ENCODE data around the gene MCRIP2. TPM values are rescaled to one million over a fixed set of nuclear protein-coding genes. Genes with fewer than 3 reads are reported as not detected.

Gene MCRIP2
- total RNA-seq, 1 experiment from 2014 or later: 22.4 TPM

DNA sequence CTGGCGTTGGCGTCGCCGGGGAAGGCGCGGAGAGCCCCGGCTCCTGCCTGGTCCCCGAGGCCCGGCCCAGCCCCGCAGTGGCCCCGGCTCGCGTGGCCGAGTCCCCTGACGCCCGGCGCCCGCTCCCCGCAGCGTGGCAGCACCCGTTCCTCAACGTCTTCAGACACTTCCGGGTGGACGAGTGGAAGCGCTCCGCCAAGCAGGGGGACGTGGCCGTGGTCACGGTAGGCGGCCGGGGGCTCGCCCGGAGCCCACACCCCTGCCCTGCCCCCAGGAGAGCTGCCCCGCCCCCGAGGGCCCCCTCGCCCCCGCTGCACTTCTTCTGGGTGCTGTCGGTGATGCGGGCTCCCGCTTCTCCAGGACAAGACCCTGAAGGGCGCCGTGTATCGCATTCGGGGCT is 8.0 kb downstream of the MCRIP2 start:
- Histone ChIP-seq H3K9me3 (ENCODE audit: low read depth, low read length, poor library complexity, severe bottlenecking) (no peaks in the 10 kb centered on the region), H3K27me3 (replicated peaks; ENCODE audit: insufficient read depth, low read depth, low read length, poor library complexity) (no peaks in the 10 kb centered on the region), H3K4me3 (ENCODE audit: low read depth, low read length, poor library complexity, severe bottlenecking) (peak overlapping the region; percentile 86), H3K36me3 (ENCODE audit: insufficient read depth, low read length, poor library complexity, severe bottlenecking) (no peaks in the 10 kb centered on the region), H3K27ac (ENCODE audit: low read depth, low read length, poor library complexity, severe bottlenecking) (peak overlapping the region; percentile 94), H3K4me1 (ENCODE audit: insufficient read depth, low read length, poor library complexity, severe bottlenecking) (no peaks in the 10 kb centered on the region)
- BruUV-seq (replicated peaks): no TSS peak
- CTCF ChIA-PET: no interaction called here
- TF ChIP-seq, protein P1, sequence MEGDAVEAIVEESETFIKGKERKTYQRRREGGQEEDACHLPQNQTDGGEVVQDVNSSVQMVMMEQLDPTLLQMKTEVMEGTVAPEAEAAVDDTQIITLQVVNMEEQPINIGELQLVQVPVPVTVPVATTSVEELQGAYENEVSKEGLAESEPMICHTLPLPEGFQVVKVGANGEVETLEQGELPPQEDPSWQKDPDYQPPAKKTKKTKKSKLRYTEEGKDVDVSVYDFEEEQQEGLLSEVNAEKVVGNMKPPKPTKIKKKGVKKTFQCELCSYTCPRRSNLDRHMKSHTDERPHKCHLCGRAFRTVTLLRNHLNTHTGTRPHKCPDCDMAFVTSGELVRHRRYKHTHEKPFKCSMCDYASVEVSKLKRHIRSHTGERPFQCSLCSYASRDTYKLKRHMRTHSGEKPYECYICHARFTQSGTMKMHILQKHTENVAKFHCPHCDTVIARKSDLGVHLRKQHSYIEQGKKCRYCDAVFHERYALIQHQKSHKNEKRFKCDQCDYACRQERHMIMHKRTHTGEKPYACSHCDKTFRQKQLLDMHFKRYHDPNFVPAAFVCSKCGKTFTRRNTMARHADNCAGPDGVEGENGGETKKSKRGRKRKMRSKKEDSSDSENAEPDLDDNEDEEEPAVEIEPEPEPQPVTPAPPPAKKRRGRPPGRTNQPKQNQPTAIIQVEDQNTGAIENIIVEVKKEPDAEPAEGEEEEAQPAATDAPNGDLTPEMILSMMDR (conservative IDR thresholded peaks at IDR 0.05; ENCODE audit: low read depth, low read length): no peak
- POLR2A ChIA-PET (ENCODE audit: low non-redundant PET): no interaction called here
- intact Hi-C loops (cut with micrococcal nuclease; ENCODE audit: unreplicated experiment): no loop called here
- no peak for DNase-seq (ENCODE audit: low spot score)

GRCh38 chr16:651844-652243 is 10.2 kb downstream of the MCRIP2 start:
- DNase-seq (ENCODE audit: low spot score): no peak
- Histone ChIP-seq H3K27me3 (replicated peaks; ENCODE audit: insufficient read depth, low read depth, low read length, poor library complexity) (no peaks in the 10 kb centered on the region), H3K4me3 (ENCODE audit: low read depth, low read length, poor library complexity, severe bottlenecking) (no peak overlapping the region), H3K27ac (ENCODE audit: low read depth, low read length, poor library complexity, severe bottlenecking) (no peak overlapping the region), H3K36me3 (ENCODE audit: insufficient read depth, low read length, poor library complexity, severe bottlenecking) (peaks cover 3% of the 10 kb centered on the region), H3K9me3 (ENCODE audit: low read depth, low read length, poor library complexity, severe bottlenecking) (no peaks in the 10 kb centered on the region), H3K4me1 (ENCODE audit: insufficient read depth, low read length, poor library complexity, severe bottlenecking) (no peaks in the 10 kb centered on the region)
- BruUV-seq (replicated peaks): no TSS peak
- TF ChIP-seq, protein P1 (conservative IDR thresholded peaks at IDR 0.05; ENCODE audit: low read depth, low read length): no peak
- TF ChIP-seq EZH2 (IDR thresholded peaks at IDR 0.05; ENCODE audit: borderline replicate concordance, low read depth, low read length, poor library complexity, severe bottlenecking): no peak
- intact Hi-C loops (cut with micrococcal nuclease; ENCODE audit: unreplicated experiment): no loop called here
- ChIA-PET POLR2A (ENCODE audit: low non-redundant PET) (no interaction called here), CTCF (no interaction called here)

DNA sequence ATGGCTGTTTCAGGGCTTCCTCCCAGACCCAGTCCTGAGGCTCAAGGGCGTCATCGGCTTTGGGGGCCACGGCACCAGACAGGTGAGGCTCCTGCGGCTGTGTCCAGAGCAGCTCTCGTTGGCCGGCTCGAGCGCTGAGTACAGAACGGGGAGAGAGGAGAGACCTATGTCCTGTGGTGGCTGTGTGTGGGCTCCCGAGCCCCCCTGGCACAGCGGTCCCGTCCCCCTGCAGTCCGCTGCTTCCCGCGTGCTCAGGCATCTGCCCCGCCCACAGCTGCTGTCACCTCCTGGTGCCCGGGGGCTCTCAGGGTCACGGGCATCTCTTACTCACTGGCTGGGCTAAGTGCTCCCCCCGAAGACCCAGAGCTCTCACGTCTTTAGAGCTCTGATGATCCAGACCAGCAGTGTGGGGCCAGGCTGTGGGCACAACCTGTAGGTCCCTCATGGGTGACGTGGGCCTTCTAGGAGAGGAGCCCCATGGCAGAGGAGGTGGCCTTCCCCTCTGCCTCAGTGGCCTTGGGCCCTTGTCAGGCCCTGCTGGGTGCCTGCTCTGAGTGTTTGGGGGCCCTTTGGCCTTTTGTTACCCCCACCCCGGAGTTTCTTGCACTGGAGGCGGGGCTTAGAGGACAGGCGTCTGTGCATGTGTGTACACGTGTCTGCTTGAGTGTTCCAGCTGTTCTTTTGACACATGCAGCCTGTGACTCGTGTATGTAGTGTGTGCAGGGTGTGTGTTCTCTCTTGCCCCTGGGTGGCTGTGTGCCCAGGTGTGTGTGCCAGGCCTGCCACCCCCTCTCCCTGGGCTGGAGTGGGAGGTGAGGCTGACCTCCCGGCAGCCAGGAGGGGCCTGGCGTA is 11.1 kb downstream of the MCRIP2 start:
- DNase-seq (ENCODE audit: low spot score): no peak
- Histone ChIP-seq H3K4me3 (ENCODE audit: low read depth, low read length, poor library complexity, severe bottlenecking) (no peak overlapping the region), H3K9me3 (ENCODE audit: low read depth, low read length, poor library complexity, severe bottlenecking) (no peaks in the 10 kb centered on the region), H3K4me1 (ENCODE audit: insufficient read depth, low read length, poor library complexity, severe bottlenecking) (no peaks in the 10 kb centered on the region), H3K36me3 (ENCODE audit: insufficient read depth, low read length, poor library complexity, severe bottlenecking) (peaks cover 4% of the 10 kb centered on the region), H3K27me3 (replicated peaks; ENCODE audit: insufficient read depth, low read depth, low read length, poor library complexity) (no peaks in the 10 kb centered on the region), H3K27ac (ENCODE audit: low read depth, low read length, poor library complexity, severe bottlenecking) (no peak overlapping the region)
- POLR2A ChIA-PET (ENCODE audit: low non-redundant PET): no interaction called here
- intact Hi-C loops (cut with micrococcal nuclease; ENCODE audit: unreplicated experiment): no loop called here
- no peak for TF ChIP-seq EZH2 (IDR thresholded peaks at IDR 0.05; ENCODE audit: borderline replicate concordance, low read depth, low read length, poor library complexity, severe bottlenecking)
- TF ChIP-seq, protein P1 (conservative IDR thresholded peaks at IDR 0.05; ENCODE audit: low read depth, low read length): no peak
- CTCF ChIA-PET: no interaction called here
- BruUV-seq (replicated peaks): no TSS peak

All from A673 (cell line).